ENCODE data around the gene NINJ1.

The NINJ1 gene

GRCh38 chr9:93134015-93134739 is at the start of gene NINJ1:
Gene NINJ1 (minus strand): TSS chr9:93134251. CDS start chr9:93134217, 34 bp downstream.
- Histone ChIP-seq H3K27me3 (ENCODE audit: control insufficient read depth in 1 of 2, insufficient read depth in 2 of 2, low read length in 2 of 2) (no peaks in the 10 kb centered on the region), H3K27ac (ENCODE audit: low read depth, low read length) (peak within 1 kb of the TSS; percentile 100), H3K9ac (ENCODE audit: low read length) (peak within 1 kb of the TSS; percentile 98), H3K9me3 (ENCODE audit: low read length) (no peaks in the 10 kb centered on the region), H3K36me3 (ENCODE audit: insufficient read depth, low read length) (no peaks in the 10 kb centered on the region), H3K4me3 (ENCODE audit: low read depth in 1 of 2, low read length in 2 of 2) (peak within 1 kb of the TSS; percentile 88 to 92), H3K4me1 (ENCODE audit: insufficient read depth, low read length) (peaks cover 56% of the 10 kb centered on the region)

GRCh38 chr9:93183131-93183662 is 49.1 kb upstream of the NINJ1 start:
- Histone ChIP-seq H3K27ac (ENCODE audit: low read depth, low read length) (no peak overlapping the region), H3K36me3 (ENCODE audit: insufficient read depth, low read length) (no peaks in the 10 kb centered on the region), H3K9ac (ENCODE audit: low read length) (no peak overlapping the region), H3K4me1 (ENCODE audit: insufficient read depth, low read length) (peaks cover 38% of the 10 kb centered on the region), H3K9me3 (ENCODE audit: low read length) (no peaks in the 10 kb centered on the region), H3K4me3 (ENCODE audit: low read depth in 1 of 2, low read length in 2 of 2) (peak overlapping the region; percentile 30 to 56), H3K27me3 (ENCODE audit: control insufficient read depth in 1 of 2, insufficient read depth in 2 of 2, low read length in 2 of 2) (no peaks in the 10 kb centered on the region)

GRCh38 chr9:93182572-93182971 is 48.5 kb upstream of the NINJ1 start:
- H3K27ac ChIP-seq (ENCODE audit: low read depth, low read length), result no peak overlapping the region
- no peak overlapping the region for H3K4me3 ChIP-seq (ENCODE audit: low read depth in 1 of 2, low read length in 2 of 2)
- H3K27me3 ChIP-seq (ENCODE audit: control insufficient read depth in 1 of 2, insufficient read depth in 2 of 2, low read length in 2 of 2), result no peaks in the 10 kb centered on the region
- peaks cover 32% of the 10 kb centered on the region for H3K4me1 ChIP-seq (ENCODE audit: insufficient read depth, low read length)
- H3K9ac ChIP-seq (ENCODE audit: low read length), result no peak overlapping the region
- no peaks in the 10 kb centered on the region for H3K36me3 ChIP-seq (ENCODE audit: insufficient read depth, low read length)
- H3K9me3 ChIP-seq (ENCODE audit: low read length), result no peaks in the 10 kb centered on the region

GRCh38 chr9:93181672-93182435 is 47.8 kb upstream of the NINJ1 start:
- no peaks in the 10 kb centered on the region for H3K9me3 ChIP-seq (ENCODE audit: low read length)
- no peak overlapping the region for H3K27ac ChIP-seq (ENCODE audit: low read depth, low read length)
- peaks cover 25% of the 10 kb centered on the region for H3K4me1 ChIP-seq (ENCODE audit: insufficient read depth, low read length)
- no peaks in the 10 kb centered on the region for H3K27me3 ChIP-seq (ENCODE audit: control insufficient read depth in 1 of 2, insufficient read depth in 2 of 2, low read length in 2 of 2)
- H3K4me3 ChIP-seq (ENCODE audit: low read depth in 1 of 2, low read length in 2 of 2), result no peak overlapping the region
- no peak overlapping the region for H3K9ac ChIP-seq (ENCODE audit: low read length)
- H3K36me3 ChIP-seq (ENCODE audit: insufficient read depth, low read length), result no peaks in the 10 kb centered on the region

GRCh38 chr9:93180938-93181337 is 46.9 kb upstream of the NINJ1 start:
- Histone ChIP-seq H3K27me3 (ENCODE audit: control insufficient read depth in 1 of 2, insufficient read depth in 2 of 2, low read length in 2 of 2) (no peaks in the 10 kb centered on the region), H3K9me3 (ENCODE audit: low read length) (no peaks in the 10 kb centered on the region), H3K36me3 (ENCODE audit: insufficient read depth, low read length) (no peaks in the 10 kb centered on the region), H3K4me3 (ENCODE audit: low read depth in 1 of 2, low read length in 2 of 2) (no peak overlapping the region), H3K4me1 (ENCODE audit: insufficient read depth, low read length) (peaks cover 16% of the 10 kb centered on the region), H3K9ac (ENCODE audit: low read length) (no peak overlapping the region), H3K27ac (ENCODE audit: low read depth, low read length) (no peak overlapping the region)

GRCh38 chr9:93178851-93179786 is 45.1 kb upstream of the NINJ1 start:
- Histone ChIP-seq H3K9ac (ENCODE audit: low read length) (no peak overlapping the region), H3K9me3 (ENCODE audit: low read length) (no peaks in the 10 kb centered on the region), H3K36me3 (ENCODE audit: insufficient read depth, low read length) (no peaks in the 10 kb centered on the region), H3K27me3 (ENCODE audit: control insufficient read depth in 1 of 2, insufficient read depth in 2 of 2, low read length in 2 of 2) (no peaks in the 10 kb centered on the region), H3K4me3 (ENCODE audit: low read depth in 1 of 2, low read length in 2 of 2) (no peak overlapping the region), H3K27ac (ENCODE audit: low read depth, low read length) (no peak overlapping the region), H3K4me1 (ENCODE audit: insufficient read depth, low read length) (peaks cover 12% of the 10 kb centered on the region)

GRCh38 chr9:93177676-93178075 is 43.6 kb upstream of the NINJ1 start:
- Histone ChIP-seq H3K9ac (ENCODE audit: low read length) (no peak overlapping the region), H3K36me3 (ENCODE audit: insufficient read depth, low read length) (no peaks in the 10 kb centered on the region), H3K27ac (ENCODE audit: low read depth, low read length) (no peak overlapping the region), H3K4me1 (ENCODE audit: insufficient read depth, low read length) (peaks cover 2% of the 10 kb centered on the region), H3K27me3 (ENCODE audit: control insufficient read depth in 1 of 2, insufficient read depth in 2 of 2, low read length in 2 of 2) (no peaks in the 10 kb centered on the region), H3K4me3 (ENCODE audit: low read depth in 1 of 2, low read length in 2 of 2) (no peak overlapping the region), H3K9me3 (ENCODE audit: low read length) (no peaks in the 10 kb centered on the region)

GRCh38 chr9:93174976-93175375 is 40.9 kb upstream of the NINJ1 start:
- Histone ChIP-seq H3K4me1 (ENCODE audit: insufficient read depth, low read length) (no peaks in the 10 kb centered on the region), H3K27me3 (ENCODE audit: control insufficient read depth in 1 of 2, insufficient read depth in 2 of 2, low read length in 2 of 2) (no peaks in the 10 kb centered on the region), H3K9me3 (ENCODE audit: low read length) (no peaks in the 10 kb centered on the region), H3K9ac (ENCODE audit: low read length) (no peak overlapping the region), H3K27ac (ENCODE audit: low read depth, low read length) (no peak overlapping the region), H3K36me3 (ENCODE audit: insufficient read depth, low read length) (no peaks in the 10 kb centered on the region), H3K4me3 (ENCODE audit: low read depth in 1 of 2, low read length in 2 of 2) (no peak overlapping the region)

- Histone ChIP-seq H3K27me3 (ENCODE audit: control insufficient read depth in 1 of 2, insufficient read depth in 2 of 2, low read length in 2 of 2) (no peaks in the 10 kb centered on the region), H3K4me3 (ENCODE audit: low read depth in 1 of 2, low read length in 2 of 2) (no peak overlapping the region), H3K4me1 (ENCODE audit: insufficient read depth, low read length) (no peaks in the 10 kb centered on the region), H3K9ac (ENCODE audit: low read length) (no peak overlapping the region), H3K36me3 (ENCODE audit: insufficient read depth, low read length) (no peaks in the 10 kb centered on the region), H3K9me3 (ENCODE audit: low read length) (no peaks in the 10 kb centered on the region), H3K27ac (ENCODE audit: low read depth, low read length) (no peak overlapping the region)
Measured at GRCh38 chr9:93173365-93174051, 39.5 kb upstream of the NINJ1 start.

GRCh38 chr9:93172666-93173364 is 38.8 kb upstream of the NINJ1 start:
- H3K9me3 ChIP-seq (ENCODE audit: low read length), result no peaks in the 10 kb centered on the region
- H3K36me3 ChIP-seq (ENCODE audit: insufficient read depth, low read length), result no peaks in the 10 kb centered on the region
- no peak overlapping the region for H3K4me3 ChIP-seq (ENCODE audit: low read depth in 1 of 2, low read length in 2 of 2)
- no peaks in the 10 kb centered on the region for H3K27me3 ChIP-seq (ENCODE audit: control insufficient read depth in 1 of 2, insufficient read depth in 2 of 2, low read length in 2 of 2)
- no peak overlapping the region for H3K9ac ChIP-seq (ENCODE audit: low read length)
- no peaks in the 10 kb centered on the region for H3K4me1 ChIP-seq (ENCODE audit: insufficient read depth, low read length)
- H3K27ac ChIP-seq (ENCODE audit: low read depth, low read length), result no peak overlapping the region
